Measurements from ENCODE around the gene CACNA1C.
A peak's percentile ranks its signal among the peaks of the same experiment; 100 is the strongest.

Gene CACNA1C

GRCh38 chr12:2212537-2212936 lies 159.8 kb downstream of the CACNA1C start:
- no peak for DNase-seq

- no peak for DNase-seq
These were observed 160.4 kb downstream of the CACNA1C start for GRCh38 chr12:2212971-2213869.

GRCh38 chr12:2214411-2214810 lies 161.6 kb downstream of the CACNA1C start:
- DNase-seq = no peak

- no peak for DNase-seq
These were observed 163.1 kb downstream of the CACNA1C start for GRCh38 chr12:2215709-2216560.

GRCh38 chr12:2218706-2219105 lies 165.9 kb downstream of the CACNA1C start:
- no peak for DNase-seq

GRCh38 chr12:2221030-2221621 lies 168.3 kb downstream of the CACNA1C start:
- DNase-seq = no peak

- DNase-seq = peak; percentile 12 to 44
These were observed 169.9 kb downstream of the CACNA1C start for GRCh38 chr12:2222691-2223090.

- no peak for DNase-seq
These were observed 172.2 kb downstream of the CACNA1C start for GRCh38 chr12:2224961-2225360.

GRCh38 chr12:2225696-2226095 lies 172.9 kb downstream of the CACNA1C start:
- DNase-seq = no peak

- DNase-seq = peak; percentile 12 to 29
These were observed 173.9 kb downstream of the CACNA1C start for GRCh38 chr12:2226641-2227040.

GRCh38 chr12:2227360-2227759 lies 174.6 kb downstream of the CACNA1C start:
- no peak for DNase-seq

- no peak for DNase-seq
These were observed 175.7 kb downstream of the CACNA1C start for GRCh38 chr12:2228535-2228934.

GRCh38 chr12:2229661-2230539 lies 177.1 kb downstream of the CACNA1C start:
- DNase-seq = no peak

GRCh38 chr12:2231011-2231595 lies 178.3 kb downstream of the CACNA1C start:
- DNase-seq = no peak

- no peak for DNase-seq
These were observed 179.2 kb downstream of the CACNA1C start for GRCh38 chr12:2231956-2232355.

GRCh38 chr12:2233034-2233433 lies 180.2 kb downstream of the CACNA1C start:
- DNase-seq = no peak

GRCh38 chr12:2234091-2234490 lies 181.3 kb downstream of the CACNA1C start:
- no peak for DNase-seq

GRCh38 chr12:2234646-2235350 lies 182.0 kb downstream of the CACNA1C start:
- DNase-seq = no peak

- DNase-seq = no peak
These were observed 183.9 kb downstream of the CACNA1C start for GRCh38 chr12:2236506-2237294.

GRCh38 chr12:2238111-2238510 lies 185.3 kb downstream of the CACNA1C start:
- no peak for DNase-seq
